Upper lobe of left lung (tissue), 4 donors: ENCODE data around the gene FEM1B.

Source experiments
- POLR2A ChIP-seq, 4 donors: fragments of 450-650 bp; IDR thresholded peaks; one replicate each; pipeline ENCODE4 v1.5.1; 2016 to 2017; ENCODE audit warnings: antibody characterized with exemption in 4 of 4, mild to moderate bottlenecking in 2 of 4
- TF ChIP-seq, protein P1 (sequence below), 6 experiments: fragments of 450-650 bp in 4 of 6; fragments of 200-600 bp in 2 of 6; sonication (generic) in 2 of 6; IDR thresholded peaks; one replicate each; pipeline ENCODE4 v1.5.1; 2016 to 2019; ENCODE audit warnings: antibody characterized with exemption in 6 of 6

- TF ChIP-seq POLR2A (IDR thresholded peaks at IDR 0.05), result no peak
- TF ChIP-seq, protein P1, sequence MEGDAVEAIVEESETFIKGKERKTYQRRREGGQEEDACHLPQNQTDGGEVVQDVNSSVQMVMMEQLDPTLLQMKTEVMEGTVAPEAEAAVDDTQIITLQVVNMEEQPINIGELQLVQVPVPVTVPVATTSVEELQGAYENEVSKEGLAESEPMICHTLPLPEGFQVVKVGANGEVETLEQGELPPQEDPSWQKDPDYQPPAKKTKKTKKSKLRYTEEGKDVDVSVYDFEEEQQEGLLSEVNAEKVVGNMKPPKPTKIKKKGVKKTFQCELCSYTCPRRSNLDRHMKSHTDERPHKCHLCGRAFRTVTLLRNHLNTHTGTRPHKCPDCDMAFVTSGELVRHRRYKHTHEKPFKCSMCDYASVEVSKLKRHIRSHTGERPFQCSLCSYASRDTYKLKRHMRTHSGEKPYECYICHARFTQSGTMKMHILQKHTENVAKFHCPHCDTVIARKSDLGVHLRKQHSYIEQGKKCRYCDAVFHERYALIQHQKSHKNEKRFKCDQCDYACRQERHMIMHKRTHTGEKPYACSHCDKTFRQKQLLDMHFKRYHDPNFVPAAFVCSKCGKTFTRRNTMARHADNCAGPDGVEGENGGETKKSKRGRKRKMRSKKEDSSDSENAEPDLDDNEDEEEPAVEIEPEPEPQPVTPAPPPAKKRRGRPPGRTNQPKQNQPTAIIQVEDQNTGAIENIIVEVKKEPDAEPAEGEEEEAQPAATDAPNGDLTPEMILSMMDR (IDR thresholded peaks at IDR 0.05), result no peak
Observed at GRCh38 chr15:68268405-68268804, 9.1 kb upstream of the FEM1B start.
